Measurements from ENCODE around the gene SERBP1. TPM values are rescaled to one million over a fixed set of nuclear protein-coding genes. Genes with fewer than 3 reads are reported as not detected.

The SERBP1 gene
- total RNA-seq, 1 donor from 2014 or later: 255 TPM

- DNase-seq (ENCODE audit: low spot score in 2 of 2, unreplicated experiment in 2 of 2): no peak
- H3K9me3 Mint-ChIP-seq: no peaks in the 10 kb centered on the region
- TF ChIP-seq CTCF (IDR thresholded peaks at IDR 0.05; ENCODE audit: unreplicated experiment): no peak
- no peaks in the 10 kb centered on the region for H3K27me3 Mint-ChIP-seq (ENCODE audit: low read depth)
- H3K36me3 Mint-ChIP-seq: no peaks in the 10 kb centered on the region
- peaks cover 34% of the 10 kb centered on the region for H3K4me1 Mint-ChIP-seq
- H3K27ac Mint-ChIP-seq: no peak overlapping the region
- no peak overlapping the region for H3K4me3 Mint-ChIP-seq
Measured at GRCh38 chr1:67372898-67373297, 57.3 kb downstream of the SERBP1 start.

GRCh38 chr1:67372136-67372535 is 58.1 kb downstream of the SERBP1 start:
- no peaks in the 10 kb centered on the region for H3K9me3 Mint-ChIP-seq
- no peaks in the 10 kb centered on the region for H3K36me3 Mint-ChIP-seq
- TF ChIP-seq CTCF (IDR thresholded peaks at IDR 0.05; ENCODE audit: unreplicated experiment): no peak
- H3K4me3 Mint-ChIP-seq: no peak overlapping the region
- no peak for DNase-seq (ENCODE audit: low spot score in 2 of 2, unreplicated experiment in 2 of 2)
- H3K27me3 Mint-ChIP-seq (ENCODE audit: low read depth): no peaks in the 10 kb centered on the region
- H3K27ac Mint-ChIP-seq: peak overlapping the region; percentile 27
- H3K4me1 Mint-ChIP-seq: peaks cover 41% of the 10 kb centered on the region

GRCh38 chr1:67371681-67372080 is 58.5 kb downstream of the SERBP1 start:
- DNase-seq (ENCODE audit: low spot score in 2 of 2, unreplicated experiment in 2 of 2): no peak
- H3K9me3 Mint-ChIP-seq: no peaks in the 10 kb centered on the region
- no peak overlapping the region for H3K4me3 Mint-ChIP-seq
- H3K27ac Mint-ChIP-seq: peak overlapping the region; percentile 27
- no peaks in the 10 kb centered on the region for H3K27me3 Mint-ChIP-seq (ENCODE audit: low read depth)
- TF ChIP-seq CTCF (IDR thresholded peaks at IDR 0.05; ENCODE audit: unreplicated experiment): no peak
- no peaks in the 10 kb centered on the region for H3K36me3 Mint-ChIP-seq
- H3K4me1 Mint-ChIP-seq: peaks cover 37% of the 10 kb centered on the region

GRCh38 chr1:67371043-67371442 is 59.2 kb downstream of the SERBP1 start:
- H3K4me3 Mint-ChIP-seq: no peak overlapping the region
- TF ChIP-seq CTCF (IDR thresholded peaks at IDR 0.05; ENCODE audit: unreplicated experiment): no peak

GRCh38 chr1:67368046-67368514 is 62.1 kb downstream of the SERBP1 start:
- Mint-ChIP-seq H3K4me1 (peaks cover 31% of the 10 kb centered on the region), H3K27ac (peak overlapping the region; percentile 42), H3K9me3 (no peaks in the 10 kb centered on the region), H3K27me3 (ENCODE audit: low read depth) (no peaks in the 10 kb centered on the region), H3K4me3 (no peak overlapping the region), H3K36me3 (no peaks in the 10 kb centered on the region)
- no peak for TF ChIP-seq CTCF (IDR thresholded peaks at IDR 0.05; ENCODE audit: unreplicated experiment)
- no peak for DNase-seq (ENCODE audit: low spot score in 2 of 2, unreplicated experiment in 2 of 2)

More at GRCh38 chr1:67371043-67371442, 59.2 kb downstream of the SERBP1 start:
- DNase-seq (ENCODE audit: low spot score in 2 of 2, unreplicated experiment in 2 of 2): no peak
- no peak overlapping the region for H3K27ac Mint-ChIP-seq
- no peaks in the 10 kb centered on the region for H3K9me3 Mint-ChIP-seq
- H3K4me1 Mint-ChIP-seq: peaks cover 31% of the 10 kb centered on the region
- H3K36me3 Mint-ChIP-seq: no peaks in the 10 kb centered on the region
- H3K27me3 Mint-ChIP-seq (ENCODE audit: low read depth): no peaks in the 10 kb centered on the region
